Activated CD8-positive, alpha-beta memory T cell treated with anti-CD3 and anti-CD28 coated beads for 4 hours (primary cell): Measurements from ENCODE around the gene ZNF622.

Experiments used
- DNase-seq, 2 donors: peaks; one replicate each; pipeline ENCODE4 v3.0.0-alpha.2; 2020; ENCODE audit warnings: low read depth in 2 of 2

The ZNF622 gene

GRCh38 chr5:16430349-16431089 lies 35.1 kb downstream of the ZNF622 start:
- no peak for DNase-seq

GRCh38 chr5:16428359-16428758 lies 37.2 kb downstream of the ZNF622 start:
- no peak for DNase-seq

- DNase-seq = no peak
These were observed 38.0 kb downstream of the ZNF622 start for GRCh38 chr5:16427587-16427986.

- no peak for DNase-seq
These were observed 47.1 kb downstream of the ZNF622 start for GRCh38 chr5:16418471-16418922.

GRCh38 chr5:16417398-16418074 lies 48.1 kb downstream of the ZNF622 start:
- no peak for DNase-seq

- DNase-seq = no peak
These were observed 50.7 kb downstream of the ZNF622 start for GRCh38 chr5:16414861-16415260.

- DNase-seq = no peak
These were observed 52.3 kb downstream of the ZNF622 start for GRCh38 chr5:16413166-16413860.

GRCh38 chr5:16412556-16412955 lies 53.0 kb downstream of the ZNF622 start:
- no peak for DNase-seq

GRCh38 chr5:16411741-16412455 lies 53.7 kb downstream of the ZNF622 start:
- no peak for DNase-seq

GRCh38 chr5:16411235-16411634 lies 54.4 kb downstream of the ZNF622 start:
- no peak for DNase-seq

GRCh38 chr5:16410338-16410737 lies 55.3 kb downstream of the ZNF622 start:
- no peak for DNase-seq

- no peak for DNase-seq
These were observed 59.0 kb downstream of the ZNF622 start for GRCh38 chr5:16406630-16407029.

- DNase-seq = no peak
These were observed 59.6 kb downstream of the ZNF622 start for GRCh38 chr5:16406023-16406422.
